Neural cell (in vitro differentiated cells): Measurements from ENCODE around the gene IQGAP2. TPM values are rescaled to one million over a fixed set of nuclear protein-coding genes. Genes with fewer than 3 reads are reported as not detected.

Experiments used
- H2AFZ ChIP-seq: fragments of 200-600, 300-800 bp; sonication (generic), shearing (Covaris generic); 2 replicates; pipeline ENCODE4 v1.6.0; 2014; ENCODE audit warnings: low read depth, mild to moderate bottlenecking, antibody characterized with exemption, low read length, moderate library complexity
- H3F3A ChIP-seq: fragments of 200-600 bp; shearing (Covaris generic); 2 replicates; pipeline ENCODE4 v1.6.1; 2016; ENCODE audit warnings: mild to moderate bottlenecking, moderate library complexity, mixed read lengths, antibody characterized with exemption, low read length; ENCODE audit not compliant: insufficient read depth, poor library complexity, severe bottlenecking
- H3K27ac ChIP-seq: fragments of 200-600, 300-800 bp; sonication (generic), shearing (Covaris generic); 2 replicates; pipeline ENCODE4 v1.5.1; 2014; ENCODE audit warnings: mild to moderate bottlenecking, low read length, moderate library complexity
- H3K27me3 ChIP-seq: fragments of 300-800, 200-600 bp; sonication (generic), shearing (Covaris generic); 2 replicates; pipeline ENCODE4 v1.6.0; 2014; ENCODE audit warnings: mild to moderate bottlenecking, low read depth, low read length, moderate library complexity; ENCODE audit not compliant: insufficient read depth
- H3K36me3 ChIP-seq: fragments of 300-800, 200-600 bp; sonication (generic), shearing (Covaris generic); 2 replicates; pipeline ENCODE4 v1.5.1; 2014; ENCODE audit warnings: mild to moderate bottlenecking, antibody characterized with exemption, low read length, moderate library complexity; ENCODE audit not compliant: insufficient read depth
- H3K4me2 ChIP-seq: fragments of 300-800, 200-600 bp; sonication (generic), shearing (Covaris generic); 2 replicates; pipeline ENCODE4 v1.6.0; 2014; ENCODE audit warnings: mild to moderate bottlenecking, low read length
- H3K4me3 ChIP-seq: fragments of 300-800, 200-600 bp; sonication (generic), shearing (Covaris generic); 2 replicates; pipeline ENCODE4 v1.5.1; 2014; ENCODE audit warnings: mild to moderate bottlenecking, low read length, moderate library complexity
- H3K79me2 ChIP-seq: fragments of 200-600 bp; shearing (Covaris generic); replicated peaks from 2 replicates; pipeline ENCODE4 v1.6.0; 2014; ENCODE audit warnings: mild to moderate bottlenecking, low read length, moderate library complexity; ENCODE audit not compliant: insufficient read depth
- H3K9ac ChIP-seq: fragments of 300-800, 200-600 bp; sonication (generic), shearing (Covaris generic); 2 replicates; pipeline ENCODE4 v1.6.1; 2016; ENCODE audit warnings: mild to moderate bottlenecking, low read length, mixed read lengths
- H3K9me2 ChIP-seq: fragments of 200-600 bp; shearing (Covaris generic); 2 replicates; pipeline ENCODE4 v1.6.1; 2016; ENCODE audit warnings: mild to moderate bottlenecking, low read length, mixed read lengths; ENCODE audit not compliant: insufficient read depth
- H3K9me3 ChIP-seq: fragments of 200-600, 300-800 bp; sonication (generic), shearing (Covaris generic); 2 replicates; pipeline ENCODE4 v1.6.1; 2016; ENCODE audit warnings: mild to moderate bottlenecking, mixed run types, low read length, moderate library complexity, mixed read lengths
- H4K20me1 ChIP-seq: fragments of 200-600 bp; shearing (Covaris generic); 2 replicates; pipeline ENCODE4 v1.6.1; 2016; ENCODE audit warnings: mild to moderate bottlenecking, mixed run types; ENCODE audit not compliant: insufficient read depth
- EP300 ChIP-seq: fragments of 450-650 bp; conservative IDR thresholded peaks from 2 replicates; pipeline ENCODE4 v1.6.1; 2014; ENCODE audit warnings: antibody characterized with exemption, mild to moderate bottlenecking, moderate library complexity; ENCODE audit not compliant: poor library complexity, severe bottlenecking
- EZH2 ChIP-seq: fragments of 200-600, 300-800 bp; shearing (Covaris generic), sonication (generic); IDR thresholded peaks from 2 replicates; pipeline ENCODE4 v1.6.1; 2014; ENCODE audit warnings: antibody characterized with exemption, low read length, borderline replicate concordance, mild to moderate bottlenecking; ENCODE audit not compliant: insufficient read depth, poor library complexity, severe bottlenecking
- MXI1 ChIP-seq: fragments of 450-650 bp; conservative IDR thresholded peaks from 2 replicates; pipeline ENCODE4 v1.6.1; 2014; ENCODE audit warnings: antibody characterized with exemption, mild to moderate bottlenecking; ENCODE audit not compliant: poor library complexity, severe bottlenecking
- POLR2AphosphoS5 ChIP-seq: IDR thresholded peaks from 2 replicates; pipeline ENCODE4 v1.6.1; 2012
- RAD21 ChIP-seq: fragments of 450-650 bp; conservative IDR thresholded peaks from 2 replicates; pipeline ENCODE4 v1.6.1; 2014; ENCODE audit warnings: antibody characterized with exemption, mild to moderate bottlenecking, moderate library complexity
- SMC3 ChIP-seq: fragments of 450-650 bp; conservative IDR thresholded peaks from 2 replicates; pipeline ENCODE4 v1.6.1; 2014; ENCODE audit warnings: antibody characterized with exemption, mild to moderate bottlenecking, moderate library complexity; ENCODE audit not compliant: poor library complexity
- TAF1 ChIP-seq: IDR thresholded peaks from 2 replicates; pipeline ENCODE4 v1.6.1; 2012; ENCODE audit warnings: low read depth
- polyA plus RNA-seq: library from polyadenylated mRNA; depleted of rRNA; stranded (reverse); fragments of >200 nt; gene quantifications from 2 replicates; pipeline ENCODE4 v1.2.3, GENCODE V29; 2014
- TF ChIP-seq, protein P1 (sequence below): IDR thresholded peaks from 2 replicates; pipeline ENCODE4 v1.6.1; 2012; ENCODE audit warnings: borderline replicate concordance
- TF ChIP-seq, protein P2 (sequence below): fragments of 450-650 bp; IDR thresholded peaks from 2 replicates; pipeline ENCODE4 v1.5.1; 2014; ENCODE audit warnings: antibody characterized with exemption, mild to moderate bottlenecking, moderate library complexity; ENCODE audit not compliant: poor library complexity, severe bottlenecking

Gene IQGAP2
- polyA plus RNA-seq, 1 donor from 2014 or later = 5.2 TPM

DNA sequence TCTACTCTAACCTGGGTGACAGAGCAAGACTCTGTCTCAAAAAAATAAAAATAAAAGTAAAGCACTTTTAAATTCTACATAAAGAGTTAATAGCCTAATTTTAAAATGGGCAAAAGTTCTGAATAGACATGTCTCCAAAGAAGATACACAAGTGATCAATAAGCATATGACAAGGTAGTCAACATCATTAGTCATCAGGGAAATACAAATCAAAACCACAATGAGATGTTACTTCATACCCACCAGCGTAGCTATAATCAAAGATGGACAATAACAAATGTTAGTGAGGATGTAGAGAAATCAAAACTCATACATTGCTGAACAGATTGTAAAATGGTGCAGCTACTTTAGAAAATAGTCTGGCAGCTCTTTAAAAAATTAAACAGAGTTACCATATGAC lies 64.1 kb downstream of the IQGAP2 start:
- no peak overlapping the region for H3K4me3 ChIP-seq
- H2AFZ ChIP-seq = no peak overlapping the region
- no peak overlapping the region for H3K27ac ChIP-seq
- no peaks in the 10 kb centered on the region for H3K9me3 ChIP-seq
- H3K9ac ChIP-seq = no peak overlapping the region
- H3K27me3 ChIP-seq = no peaks in the 10 kb centered on the region
- H4K20me1 ChIP-seq = no peaks in the 10 kb centered on the region
- no peaks in the 10 kb centered on the region for H3F3A ChIP-seq
- H3K4me2 ChIP-seq = no peak overlapping the region
- no peak for TF ChIP-seq EP300
- TF ChIP-seq POLR2AphosphoS5 = no peak
- TF ChIP-seq, protein P1, sequence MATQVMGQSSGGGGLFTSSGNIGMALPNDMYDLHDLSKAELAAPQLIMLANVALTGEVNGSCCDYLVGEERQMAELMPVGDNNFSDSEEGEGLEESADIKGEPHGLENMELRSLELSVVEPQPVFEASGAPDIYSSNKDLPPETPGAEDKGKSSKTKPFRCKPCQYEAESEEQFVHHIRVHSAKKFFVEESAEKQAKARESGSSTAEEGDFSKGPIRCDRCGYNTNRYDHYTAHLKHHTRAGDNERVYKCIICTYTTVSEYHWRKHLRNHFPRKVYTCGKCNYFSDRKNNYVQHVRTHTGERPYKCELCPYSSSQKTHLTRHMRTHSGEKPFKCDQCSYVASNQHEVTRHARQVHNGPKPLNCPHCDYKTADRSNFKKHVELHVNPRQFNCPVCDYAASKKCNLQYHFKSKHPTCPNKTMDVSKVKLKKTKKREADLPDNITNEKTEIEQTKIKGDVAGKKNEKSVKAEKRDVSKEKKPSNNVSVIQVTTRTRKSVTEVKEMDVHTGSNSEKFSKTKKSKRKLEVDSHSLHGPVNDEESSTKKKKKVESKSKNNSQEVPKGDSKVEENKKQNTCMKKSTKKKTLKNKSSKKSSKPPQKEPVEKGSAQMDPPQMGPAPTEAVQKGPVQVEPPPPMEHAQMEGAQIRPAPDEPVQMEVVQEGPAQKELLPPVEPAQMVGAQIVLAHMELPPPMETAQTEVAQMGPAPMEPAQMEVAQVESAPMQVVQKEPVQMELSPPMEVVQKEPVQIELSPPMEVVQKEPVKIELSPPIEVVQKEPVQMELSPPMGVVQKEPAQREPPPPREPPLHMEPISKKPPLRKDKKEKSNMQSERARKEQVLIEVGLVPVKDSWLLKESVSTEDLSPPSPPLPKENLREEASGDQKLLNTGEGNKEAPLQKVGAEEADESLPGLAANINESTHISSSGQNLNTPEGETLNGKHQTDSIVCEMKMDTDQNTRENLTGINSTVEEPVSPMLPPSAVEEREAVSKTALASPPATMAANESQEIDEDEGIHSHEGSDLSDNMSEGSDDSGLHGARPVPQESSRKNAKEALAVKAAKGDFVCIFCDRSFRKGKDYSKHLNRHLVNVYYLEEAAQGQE = no peak
- no peak for TF ChIP-seq RAD21
- no peak for TF ChIP-seq SMC3
- TF ChIP-seq EZH2 = no peak
- TF ChIP-seq MXI1 = no peak
- TF ChIP-seq TAF1 = no peak
- TF ChIP-seq, protein P2, sequence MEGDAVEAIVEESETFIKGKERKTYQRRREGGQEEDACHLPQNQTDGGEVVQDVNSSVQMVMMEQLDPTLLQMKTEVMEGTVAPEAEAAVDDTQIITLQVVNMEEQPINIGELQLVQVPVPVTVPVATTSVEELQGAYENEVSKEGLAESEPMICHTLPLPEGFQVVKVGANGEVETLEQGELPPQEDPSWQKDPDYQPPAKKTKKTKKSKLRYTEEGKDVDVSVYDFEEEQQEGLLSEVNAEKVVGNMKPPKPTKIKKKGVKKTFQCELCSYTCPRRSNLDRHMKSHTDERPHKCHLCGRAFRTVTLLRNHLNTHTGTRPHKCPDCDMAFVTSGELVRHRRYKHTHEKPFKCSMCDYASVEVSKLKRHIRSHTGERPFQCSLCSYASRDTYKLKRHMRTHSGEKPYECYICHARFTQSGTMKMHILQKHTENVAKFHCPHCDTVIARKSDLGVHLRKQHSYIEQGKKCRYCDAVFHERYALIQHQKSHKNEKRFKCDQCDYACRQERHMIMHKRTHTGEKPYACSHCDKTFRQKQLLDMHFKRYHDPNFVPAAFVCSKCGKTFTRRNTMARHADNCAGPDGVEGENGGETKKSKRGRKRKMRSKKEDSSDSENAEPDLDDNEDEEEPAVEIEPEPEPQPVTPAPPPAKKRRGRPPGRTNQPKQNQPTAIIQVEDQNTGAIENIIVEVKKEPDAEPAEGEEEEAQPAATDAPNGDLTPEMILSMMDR = no peak
- H3K36me3 ChIP-seq = no peaks in the 10 kb centered on the region
- H3K79me2 ChIP-seq = no peaks in the 10 kb centered on the region
- H3K9me2 ChIP-seq = no peaks in the 10 kb centered on the region

GRCh38 chr5:76468635-76469425 lies 65.7 kb downstream of the IQGAP2 start:
- Histone ChIP-seq H3K27ac (no peak overlapping the region), H2AFZ (no peak overlapping the region), H3K9me2 (no peaks in the 10 kb centered on the region), H3K9ac (no peak overlapping the region), H3K4me2 (no peak overlapping the region), H3F3A (no peaks in the 10 kb centered on the region), H4K20me1 (no peaks in the 10 kb centered on the region), H3K9me3 (no peaks in the 10 kb centered on the region), H3K79me2 (no peaks in the 10 kb centered on the region), H3K4me3 (no peak overlapping the region), H3K27me3 (no peaks in the 10 kb centered on the region), H3K36me3 (no peaks in the 10 kb centered on the region)
- TF ChIP-seq, protein P1 = no peak
- TF ChIP-seq RAD21 = no peak
